ENCODE results near the gene STEAP1B. TPM values are rescaled to one million over a fixed set of nuclear protein-coding genes. Genes with fewer than 3 reads are reported as not detected.

STEAP1B gene
- total and polyA plus RNA-seq, 2 donors (not counting 3 experiments of a cell fraction or from before 2014, with no cell fraction given) = 32.2 to 46.1 TPM

GRCh38 chr7:22399546-22399945 is 100.4 kb downstream of the STEAP1B start:
- ChIA-PET CTCF (no interaction called here), POLR2A (no interaction called here)
- no peak overlapping the region for H3K4me2 ChIP-seq (ENCODE audit: insufficient read depth, low read length)
- H4K20me1 ChIP-seq (replicated peaks; ENCODE audit: control insufficient read depth, extremely low read depth, insufficient read depth, low read length) = no peaks in the 10 kb centered on the region
- H2AFZ ChIP-seq (ENCODE audit: low read depth, low read length) = no peak overlapping the region
- dilution Hi-C loops (cut with MboI; ENCODE audit: extremely low pct_ligation_motif_present, low sequenced_read_pairs) = no loop called here
- H3K27me3 ChIP-seq (ENCODE audit: control insufficient read depth in 2 of 2, insufficient read depth in 2 of 2, low read length in 2 of 2) = no peaks in the 10 kb centered on the region
- TF ChIP-seq FOS (IDR thresholded peaks at IDR 0.05; ENCODE audit: borderline replicate concordance, insufficient read depth, low read length) (no peak), MAX (IDR thresholded peaks at IDR 0.05; ENCODE audit: insufficient read depth, insufficient read length) (no peak), JUN (IDR thresholded peaks at IDR 0.05; ENCODE audit: borderline replicate concordance, insufficient read depth, insufficient read length, low read depth) (no peak), CTCF (IDR thresholded peaks at IDR 0.05; ENCODE audit: extremely low read depth in 1 of 2, insufficient read depth in 1 of 2, low read depth in 1 of 2, low read length in 2 of 2) (no peak), EZH2 (IDR thresholded peaks at IDR 0.05; ENCODE audit: borderline replicate concordance, low read depth, low read length, severe bottlenecking) (no peak), GATA2 (IDR thresholded peaks at IDR 0.05; ENCODE audit: insufficient read depth, insufficient read length, low read depth, low read length) (no peak), POLR2AphosphoS5 (IDR thresholded peaks at IDR 0.05; ENCODE audit: insufficient read depth, low read depth, low read length) (no peak), POLR2A (IDR thresholded peaks at IDR 0.05; ENCODE audit: low read depth, low read length) (no peak)
- H3K9me1 ChIP-seq (replicated peaks; ENCODE audit: control insufficient read depth, extremely low read depth, insufficient read depth, low read length) = no peaks in the 10 kb centered on the region
- H3K27ac ChIP-seq (ENCODE audit: insufficient read depth, low read depth, low read length) = no peak overlapping the region
- no peaks in the 10 kb centered on the region for H3K79me2 ChIP-seq (ENCODE audit: control insufficient read depth, insufficient read depth, low read length)
- H3K9ac ChIP-seq (replicated peaks; ENCODE audit: extremely low read depth, insufficient read depth, low read length) = no peak overlapping the region
- H3K36me3 ChIP-seq (ENCODE audit: control insufficient read depth in 2 of 2, extremely low read depth in 1 of 2, insufficient read depth in 2 of 2, low read length in 2 of 2) = no peaks in the 10 kb centered on the region
- no peak for FAIRE-seq
- BruUV-seq (replicated peaks) = no TSS peak
- intact Hi-C loops (cut with micrococcal nuclease) = no loop called here
- DNase-seq (ENCODE audit: low read depth, low spot score) = no peak
- no peaks in the 10 kb centered on the region for H3K9me3 ChIP-seq (replicated peaks; ENCODE audit: control insufficient read depth, insufficient read depth, low read length)
- H3K4me1 ChIP-seq (ENCODE audit: control insufficient read depth, extremely low read depth, insufficient read depth, low read length) = peaks cover 5% of the 10 kb centered on the region
- H3K4me3 ChIP-seq (replicated peaks in 1 of 3; ENCODE audit: insufficient read depth in 1 of 3, low read depth in 1 of 3, low read length in 3 of 3) = no peak overlapping the region
